Measurements from ENCODE around the gene MFGE8.

The MFGE8 gene

GRCh38 chr15:88897456-88898194 lies 15.6 kb downstream of the MFGE8 start:
- DNase-seq, result no peak

- no peak for DNase-seq
These were observed 16.1 kb downstream of the MFGE8 start for GRCh38 chr15:88897142-88897455.

GRCh38 chr15:88896333-88897033 lies 16.7 kb downstream of the MFGE8 start:
- no peak for DNase-seq

- no peak for DNase-seq
These were observed 18.1 kb downstream of the MFGE8 start, which contains the start of gene HAPLN3 for GRCh38 chr15:88894819-88895767. TSS of gene HAPLN3 (minus strand) at chr15:88895544. CDS start at chr15:88887298, 8,246 bp downstream.

- no peak for DNase-seq
These were observed 18.8 kb downstream of the MFGE8 start for GRCh38 chr15:88894348-88894818.

- no peak for DNase-seq
These were observed 21.5 kb downstream of the MFGE8 start for GRCh38 chr15:88891540-88892254.

- DNase-seq, result no peak
These were observed 22.7 kb downstream of the MFGE8 start for GRCh38 chr15:88890495-88890894.

GRCh38 chr15:88888719-88889118 lies 24.5 kb downstream of the MFGE8 start:
- no peak for DNase-seq

- no peak for DNase-seq
These were observed 26.1 kb downstream of the MFGE8 start for GRCh38 chr15:88887068-88887580.

GRCh38 chr15:88882785-88883184 lies 30.4 kb downstream of the MFGE8 start:
- no peak for DNase-seq

GRCh38 chr15:88881775-88882174 lies 31.4 kb downstream of the MFGE8 start:
- no peak for DNase-seq

GRCh38 chr15:88880944-88881740 lies 32.0 kb downstream of the MFGE8 start:
- no peak for DNase-seq

- no peak for DNase-seq
These were observed 34.4 kb downstream of the MFGE8 start for GRCh38 chr15:88878720-88879184.

- DNase-seq, result no peak
These were observed 35.3 kb downstream of the MFGE8 start for GRCh38 chr15:88877906-88878305.

GRCh38 chr15:88877415-88877814 lies 35.8 kb downstream of the MFGE8 start:
- no peak for DNase-seq

GRCh38 chr15:88876573-88876972 lies 36.6 kb downstream of the MFGE8 start:
- no peak for DNase-seq

GRCh38 chr15:88874684-88875083 lies 38.5 kb downstream of the MFGE8 start:
- DNase-seq, result no peak

- no peak for DNase-seq
These were observed 38.9 kb downstream of the MFGE8 start for GRCh38 chr15:88874275-88874674.

- no peak for DNase-seq
These were observed 39.4 kb downstream of the MFGE8 start for GRCh38 chr15:88873786-88874185.

GRCh38 chr15:88872706-88873105 lies 40.5 kb downstream of the MFGE8 start:
- DNase-seq, result no peak

- no peak for DNase-seq
These were observed 41.1 kb downstream of the MFGE8 start for GRCh38 chr15:88872106-88872505.
